ENCODE results near the gene CNTNAP2. TPM values are rescaled to one million over a fixed set of nuclear protein-coding genes. Genes with fewer than 3 reads are reported as not detected.

Gene CNTNAP2
- total RNA-seq, 1 donor from 2014 or later, result 0.22 TPM

- intact Hi-C loops (cut with micrococcal nuclease), result no loop called here
- ATAC-seq (no peak), DNase-seq (no peak)
These were observed 1114.7 kb downstream of the CNTNAP2 start for GRCh38 chr7:147231275-147231674.

GRCh38 chr7:147235645-147236382 is 1119.2 kb downstream of the CNTNAP2 start:
- intact Hi-C loops (cut with micrococcal nuclease), result no loop called here
- ATAC-seq (no peak), DNase-seq (no peak)

GRCh38 chr7:147240468-147240867 is 1123.9 kb downstream of the CNTNAP2 start:
- intact Hi-C loops (cut with micrococcal nuclease), result no loop called here
- DNase-seq (no peak), ATAC-seq (no peak)

DNA sequence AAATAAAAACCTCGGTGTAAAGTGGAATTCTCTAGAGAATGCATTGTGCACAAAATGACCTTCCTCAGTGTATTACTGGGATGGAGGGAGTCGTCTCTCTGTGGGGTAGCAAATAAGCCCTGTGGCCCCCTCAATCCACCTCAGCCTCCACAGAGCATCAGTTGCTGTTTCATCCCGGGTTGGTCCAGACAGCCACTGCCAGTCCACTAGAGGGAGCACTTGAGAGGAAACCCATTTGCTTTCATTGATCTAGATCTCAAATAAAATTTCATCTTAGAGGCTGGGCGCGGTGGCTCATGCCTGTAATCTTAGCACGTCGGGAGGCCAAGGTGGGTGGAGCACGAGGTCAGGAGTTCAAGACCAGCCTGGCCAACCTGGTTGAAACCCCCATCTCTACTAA is 1128.7 kb downstream of the CNTNAP2 start:
- no peak for DNase-seq
- intact Hi-C loops (cut with micrococcal nuclease), result no loop called here
- ATAC-seq, result no peak

GRCh38 chr7:147249956-147250355 is 1133.4 kb downstream of the CNTNAP2 start:
- intact Hi-C loops (cut with micrococcal nuclease), result no loop called here

DNA sequence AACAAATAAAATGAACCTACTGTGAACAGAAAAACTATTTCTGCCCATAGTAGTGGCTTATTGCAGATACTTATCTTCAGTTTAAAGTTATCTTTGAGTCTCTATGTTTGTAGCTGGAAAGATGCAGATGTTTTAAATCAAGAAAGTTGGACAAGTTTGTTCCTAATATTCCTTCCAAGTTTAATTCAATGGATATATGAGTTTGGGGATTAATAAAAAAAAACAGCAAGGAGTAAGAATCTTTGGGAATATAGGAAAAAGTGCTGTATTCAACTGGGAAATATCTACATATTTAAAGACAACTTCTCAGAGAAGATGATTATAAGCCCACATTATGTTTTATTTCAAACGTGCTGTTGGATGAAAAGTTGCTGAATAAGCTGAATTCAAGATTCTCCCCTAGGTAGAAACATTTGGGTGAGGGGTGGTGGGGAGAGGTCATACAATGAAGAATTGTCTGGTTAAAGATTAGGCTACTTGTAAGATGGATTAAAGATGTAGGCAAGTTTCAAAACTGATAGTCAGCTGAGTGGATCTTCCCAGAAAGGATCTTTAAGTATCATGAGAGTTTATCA is 1135.2 kb downstream of the CNTNAP2 start:
- ATAC-seq (no peak), DNase-seq (no peak)
- intact Hi-C loops (cut with micrococcal nuclease), result no loop called here

More at GRCh38 chr7:147249956-147250355, 1133.4 kb downstream of the CNTNAP2 start:
- no peak for DNase-seq
- no peak for ATAC-seq

DNA sequence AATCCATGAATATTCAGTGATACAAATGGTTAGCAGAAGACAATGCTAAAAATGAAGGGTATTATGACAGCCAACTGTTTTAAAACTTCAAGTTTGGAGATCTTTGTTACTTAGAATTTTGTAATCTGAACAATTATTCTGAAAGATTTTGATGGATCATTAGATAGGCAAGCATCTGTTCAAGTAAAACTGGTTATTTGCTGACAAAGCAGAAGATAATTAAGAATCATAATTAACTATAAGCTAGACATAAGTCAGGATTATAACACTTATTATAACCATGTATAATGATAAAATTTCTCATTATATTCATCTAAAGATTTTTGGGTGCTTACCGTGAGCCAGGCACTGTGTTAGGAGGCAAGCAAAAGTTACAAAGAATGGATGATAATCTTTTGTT is 1145.1 kb downstream of the CNTNAP2 start:
- intact Hi-C loops (cut with micrococcal nuclease), result no loop called here
- no peak for ATAC-seq
- DNase-seq, result no peak

GRCh38 chr7:147265528-147265927 is 1148.9 kb downstream of the CNTNAP2 start:
- ATAC-seq (no peak), DNase-seq (no peak)
- intact Hi-C loops (cut with micrococcal nuclease), result no loop called here

GRCh38 chr7:147276106-147276505 is 1159.5 kb downstream of the CNTNAP2 start:
- intact Hi-C loops (cut with micrococcal nuclease), result no loop called here
- ATAC-seq, result no peak
- DNase-seq, result no peak

DNA sequence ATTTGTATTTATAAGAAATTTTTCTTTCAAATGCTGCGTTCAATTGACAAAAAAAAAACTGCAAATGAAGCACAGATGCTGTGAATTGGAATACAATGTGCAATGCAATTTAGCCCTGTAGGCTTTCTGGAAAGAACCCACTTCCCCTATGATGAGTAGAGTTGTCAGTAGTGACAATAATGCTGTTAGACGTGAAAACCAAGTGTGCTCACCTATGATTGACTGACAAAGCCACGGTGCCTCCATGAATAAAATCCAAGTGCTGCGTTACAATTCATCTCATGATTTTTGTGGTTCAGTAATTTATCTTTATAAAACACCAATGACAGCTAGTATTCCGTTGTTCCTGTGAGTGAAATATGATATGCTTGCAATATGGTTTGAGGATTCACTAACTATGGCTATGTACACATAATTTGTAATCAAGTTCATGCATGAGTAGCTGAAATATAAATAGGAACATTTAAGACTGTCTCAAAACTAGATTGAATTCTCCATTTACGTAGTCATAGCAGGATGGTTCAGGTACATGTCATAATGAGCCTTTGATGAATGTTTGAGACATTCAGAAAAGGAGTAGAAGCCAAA is 1160.3 kb downstream of the CNTNAP2 start:
- no peak for DNase-seq
- ATAC-seq, result no peak
- intact Hi-C loops (cut with micrococcal nuclease), result no loop called here

DNA sequence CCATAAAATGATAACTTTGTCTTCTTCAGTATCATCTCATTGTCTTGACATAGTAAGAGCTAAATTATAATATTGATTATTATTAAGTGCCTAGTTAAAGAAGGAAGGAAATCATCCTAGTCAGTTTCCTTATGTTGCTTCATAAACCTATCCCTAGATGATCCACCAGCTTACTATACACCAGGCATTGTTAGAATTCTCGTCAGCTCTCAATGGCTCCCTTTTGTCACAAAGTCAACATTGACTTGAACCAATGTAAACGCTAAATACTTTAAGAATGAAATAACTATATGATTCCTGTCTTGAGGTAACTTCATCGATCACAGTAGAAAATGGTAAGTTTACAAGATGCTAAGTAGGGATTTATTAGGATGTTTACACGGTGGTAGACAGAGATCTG is 1162.9 kb downstream of the CNTNAP2 start:
- ATAC-seq, result no peak
- no peak for DNase-seq
- intact Hi-C loops (cut with micrococcal nuclease), result no loop called here

- DNase-seq, result no peak
- intact Hi-C loops (cut with micrococcal nuclease), result no loop called here
- ATAC-seq, result no peak
These were observed 1163.4 kb downstream of the CNTNAP2 start for GRCh38 chr7:147279964-147280374.

DNA sequence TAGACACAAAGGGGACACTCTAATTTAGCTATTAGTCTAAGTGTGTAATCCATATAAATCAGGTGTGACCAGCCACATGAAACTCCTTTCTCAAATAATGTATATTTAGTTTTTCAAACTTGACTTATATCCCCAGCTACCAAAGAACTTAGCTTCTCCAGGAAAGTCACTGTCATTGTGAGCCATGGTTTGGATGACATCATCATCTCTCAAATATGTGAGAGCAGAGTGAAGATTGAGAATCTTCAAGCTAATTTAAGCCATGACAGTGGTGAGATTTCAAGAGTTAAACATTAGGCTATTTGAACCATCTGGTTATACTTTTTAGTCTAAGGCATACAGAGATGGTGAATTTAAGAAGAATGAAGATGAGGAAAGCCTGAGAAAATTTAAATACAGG is 1165.6 kb downstream of the CNTNAP2 start:
- intact Hi-C loops (cut with micrococcal nuclease), result no loop called here
- DNase-seq, result no peak
- no peak for ATAC-seq

- ATAC-seq, result no peak
- intact Hi-C loops (cut with micrococcal nuclease), result no loop called here
- DNase-seq, result no peak
These were observed 1179.6 kb downstream of the CNTNAP2 start for GRCh38 chr7:147296201-147296600.

- ATAC-seq (no peak), DNase-seq (no peak)
- intact Hi-C loops (cut with micrococcal nuclease), result no loop called here
These were observed 1180.4 kb downstream of the CNTNAP2 start for GRCh38 chr7:147296986-147297385.

- ATAC-seq (no peak), DNase-seq (no peak)
- intact Hi-C loops (cut with micrococcal nuclease), result no loop called here
These were observed 1182.0 kb downstream of the CNTNAP2 start for GRCh38 chr7:147298611-147299043.

DNA sequence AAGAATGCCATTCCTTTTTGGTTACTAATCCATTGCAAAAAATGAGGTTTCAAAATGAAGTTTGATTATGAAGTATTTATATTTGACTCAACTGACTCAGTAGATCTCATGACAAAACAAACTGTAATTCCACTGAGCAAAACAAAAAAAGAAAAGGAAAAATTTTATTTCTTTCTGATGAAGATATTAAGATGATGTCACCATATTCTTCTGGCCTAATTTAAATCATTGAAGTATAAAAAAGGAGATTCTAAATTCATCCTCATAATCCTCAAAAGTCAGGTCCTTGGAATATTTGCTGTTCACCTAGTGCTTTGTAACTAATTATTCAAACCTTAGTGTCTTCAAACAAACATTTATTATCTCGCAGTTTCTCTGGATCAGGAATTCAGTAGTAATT is 1183.7 kb downstream of the CNTNAP2 start:
- intact Hi-C loops (cut with micrococcal nuclease), result no loop called here
- no peak for ATAC-seq

GRCh38 chr7:147304376-147304775 is 1187.8 kb downstream of the CNTNAP2 start:
- intact Hi-C loops (cut with micrococcal nuclease), result no loop called here
- no peak for DNase-seq
- ATAC-seq, result no peak

More for the DNA sequence above, 1183.7 kb downstream of the CNTNAP2 start:
- no peak for DNase-seq

GRCh38 chr7:147305827-147306226 is 1189.2 kb downstream of the CNTNAP2 start:
- intact Hi-C loops (cut with micrococcal nuclease), result no loop called here

DNA sequence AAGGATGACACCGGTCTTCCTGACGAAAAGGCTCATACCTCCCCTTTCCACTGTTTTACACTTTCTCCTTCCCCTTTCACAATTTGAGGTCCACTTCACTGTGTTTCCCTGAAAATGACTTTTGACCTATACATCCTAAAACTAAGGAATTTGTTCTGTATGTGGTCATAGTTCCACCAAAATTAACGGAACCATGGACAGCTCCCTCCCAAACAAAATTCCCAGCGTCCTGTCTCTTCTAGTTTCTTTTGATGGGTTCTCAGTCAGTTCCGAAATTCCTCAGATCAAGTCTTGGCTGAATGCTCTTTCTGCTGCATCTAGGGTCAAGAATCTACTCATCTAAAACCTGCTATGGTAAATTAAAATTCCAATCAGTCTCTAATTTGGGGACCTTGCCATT is 1191.9 kb downstream of the CNTNAP2 start:
- intact Hi-C loops (cut with micrococcal nuclease), result no loop called here
- ATAC-seq (no peak), DNase-seq (no peak)

More at GRCh38 chr7:147305827-147306226, 1189.2 kb downstream of the CNTNAP2 start:
- ATAC-seq (no peak), DNase-seq (no peak)

GRCh38 chr7:147311336-147311735 is 1194.7 kb downstream of the CNTNAP2 start:
- no peak for ATAC-seq
- intact Hi-C loops (cut with micrococcal nuclease), result no loop called here
- DNase-seq, result no peak

All from left ventricle myocardium superior (tissue), 1 donor.